Stomach (tissue), 9 donors: ENCODE measurements around the gene FUS. TPM values are rescaled to one million over a fixed set of nuclear protein-coding genes. Genes with fewer than 3 reads are reported as not detected.

Source experiments
- DNase-seq, 2 donors: peaks; one replicate each; pipeline versions ENCODE4 v3.0.0 to v3.0.0-alpha.2; 2013 to 2019
- H3K27ac ChIP-seq, 5 donors: fragments of 200-600 bp in 4 of 5; sonication (generic) in 4 of 5; one replicate each; pipeline ENCODE4 v1.5.1; 2013 to 2019; ENCODE audit warnings: mild to moderate bottlenecking in 1 of 5, moderate library complexity in 1 of 5
- H3K27me3 ChIP-seq, 3 donors: fragments of 200-600 bp; sonication (generic); one replicate each; pipeline ENCODE4 v1.5.1; 2017 to 2019; ENCODE audit warnings: mixed run types in 1 of 3
- H3K36me3 ChIP-seq, 4 donors: fragments of 200-600 bp; sonication (generic); 1 replicate in 3 of 4; 2 replicates in 1 of 4; pipeline ENCODE4 v1.5.1; 2016 to 2019
- H3K4me1 ChIP-seq, 4 donors: fragments of 200-600 bp; sonication (generic); one replicate each; pipeline ENCODE4 v1.5.1; 2016 to 2019
- H3K4me3 ChIP-seq, 4 donors: fragments of 200-600 bp; sonication (generic) in 3 of 4; one replicate each; pipeline ENCODE4 v1.5.1; 2016 to 2019; ENCODE audit warnings: mild to moderate bottlenecking in 1 of 4
- H3K9me3 ChIP-seq, 4 donors: fragments of 200-600 bp; sonication (generic); one replicate each; pipeline ENCODE4 v1.5.1; 2016 to 2019
- EP300 ChIP-seq: sonication (generic); formaldehyde crosslinking; IDR thresholded peaks from one replicate; pipeline ENCODE4 v1.6.1; 2017; ENCODE audit warnings: antibody characterized with exemption
- POLR2A ChIP-seq, 4 donors: fragments of 450-650 bp; IDR thresholded peaks; one replicate each; pipeline ENCODE4 v1.6.1; 2016; ENCODE audit warnings: antibody characterized with exemption in 4 of 4, control low read depth in 2 of 4, mild to moderate bottlenecking in 1 of 4, moderate library complexity in 1 of 4
- POLR2AphosphoS5 ChIP-seq, 3 donors: sonication (generic); formaldehyde crosslinking; IDR thresholded peaks; one replicate each; pipeline ENCODE4 v1.6.1; 2016; ENCODE audit warnings: antibody characterized with exemption in 3 of 3
- whole genome bisulfite sequencing, 5 donors: extraction: QIAGEN DNeasy Blood & Tissue Kit in 3 of 5; methylation state at CpG; one replicate each; pipeline versions ENCODE4 v1.1.5 to v1.1.7; 2013 to 2018; 5-methylcytosine and 5-hydroxymethylcytosine counted together
- intact Hi-C: fragments of 100-400 bp; cut with DNase I; formaldehyde crosslinking; loops from one replicate; pipeline ENCODE4 v1.15.1; 2023; ENCODE audit warnings: low total_unique reads
- polyA plus RNA-seq, 3 donors: library from polyadenylated mRNA; stranded (reverse); fragments of 200-250 nt; gene quantifications; one replicate each; pipeline ENCODE4 v1.2.3, GENCODE V29; 2013
- small RNA-seq, 4 donors: library from RNA; depleted of rRNA; stranded (forward); fragments of <200 nt; gene quantifications; one replicate each; pipeline ENCODE3, GENCODE V24; 2016
- total RNA-seq, 5 donors: library from RNA; depleted of rRNA; stranded (reverse); fragments of >200 nt; gene quantifications; one replicate each; pipeline versions ENCODE4 v1.1.0 to v1.2.3, GENCODE V29; 2014 to 2016
- TF ChIP-seq, protein P1 (sequence below), 7 experiments: fragments of 450-650 bp in 4 of 7; fragments of 200-600 bp in 3 of 7; sonication (generic) in 3 of 7; IDR thresholded peaks; one replicate each; pipeline ENCODE4 v1.5.1; 2016 to 2019; ENCODE audit warnings: antibody characterized with exemption in 7 of 7, control low read depth in 2 of 7, mild to moderate bottlenecking in 1 of 7
- donor health status: healthy with polysubstance abuse.
- donor health status: Bipolar disorder and iron deficiency.
- donor health status: healthy.

Gene FUS
- total and polyA plus RNA-seq, 8 donors = 41.1 to 175 (median 122) TPM

DNA sequence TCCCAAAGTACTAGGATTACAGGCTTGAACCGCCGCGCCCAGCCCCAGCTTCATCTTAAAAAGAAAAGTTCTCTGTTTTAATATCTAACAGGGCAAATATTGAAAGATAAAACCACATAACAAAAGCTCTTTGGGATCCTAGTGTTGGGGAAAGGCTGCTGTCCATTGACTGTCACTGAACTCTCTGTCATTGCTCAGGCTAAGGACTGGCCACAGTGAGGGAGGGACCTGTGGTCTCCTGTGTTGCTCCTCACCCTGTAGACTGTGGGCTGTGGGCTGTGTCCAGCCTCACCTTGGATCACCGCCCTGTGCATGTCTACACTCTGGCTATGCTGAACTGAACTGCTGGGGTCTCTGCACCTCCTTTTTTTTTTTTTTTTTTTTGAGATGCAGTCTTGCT, 48.3 kb downstream of the FUS start:
- Histone ChIP-seq H3K27ac (no peak overlapping the region), H3K27me3 (no peaks in the 10 kb centered on the region), H3K4me1 (no peaks in the 10 kb centered on the region), H3K4me3 (no peak overlapping the region), H3K36me3 (no peaks in the 10 kb centered on the region), H3K9me3 (no peaks in the 10 kb centered on the region)
- TF ChIP-seq EP300 (no peak), POLR2A (IDR thresholded peaks at IDR 0.05) (no peak)
- DNase-seq = no peak
- intact Hi-C loops = no loop called here
- WGBS, 5 donors = 76 to 90% (median 77%) methylated on average over 4 of the region's 4 CpGs

DNA sequence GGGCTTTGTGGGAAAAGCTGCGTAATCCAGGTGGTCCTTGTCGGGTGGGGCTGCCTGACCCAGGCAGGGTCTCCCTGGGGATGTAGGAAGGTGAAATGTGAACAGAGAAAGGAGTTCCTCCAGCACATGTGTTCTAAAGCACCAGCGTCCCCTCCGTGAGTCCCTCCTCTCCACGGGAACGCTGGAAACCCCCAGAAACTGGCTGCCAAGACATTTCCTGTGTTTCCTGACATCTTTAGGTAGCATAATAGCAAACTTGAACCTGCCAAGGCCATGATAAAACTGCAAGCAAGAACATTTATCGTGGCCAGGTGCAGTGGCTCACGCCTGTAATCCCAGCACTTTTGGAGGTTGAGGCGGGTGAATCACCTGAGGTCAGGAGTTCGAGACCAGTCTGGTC, 49.6 kb downstream of the FUS start:
- no peaks in the 10 kb centered on the region for H3K4me1 ChIP-seq
- DNase-seq = no peak
- no peaks in the 10 kb centered on the region for H3K36me3 ChIP-seq
- intact Hi-C loops = no loop called here
- WGBS, 5 donors = 47 to 57% (median 52%) methylated on average over 10 of the region's 10 CpGs
- H3K27ac ChIP-seq = no peak overlapping the region
- peaks cover 0 to 2% (median under 1%) of the 10 kb centered on the region in 4 donors for H3K9me3 ChIP-seq
- TF ChIP-seq POLR2AphosphoS5 (IDR thresholded peaks at IDR 0.05) (no peak), EP300 (no peak), POLR2A (IDR thresholded peaks at IDR 0.05) (no peak)
- TF ChIP-seq, protein P1, sequence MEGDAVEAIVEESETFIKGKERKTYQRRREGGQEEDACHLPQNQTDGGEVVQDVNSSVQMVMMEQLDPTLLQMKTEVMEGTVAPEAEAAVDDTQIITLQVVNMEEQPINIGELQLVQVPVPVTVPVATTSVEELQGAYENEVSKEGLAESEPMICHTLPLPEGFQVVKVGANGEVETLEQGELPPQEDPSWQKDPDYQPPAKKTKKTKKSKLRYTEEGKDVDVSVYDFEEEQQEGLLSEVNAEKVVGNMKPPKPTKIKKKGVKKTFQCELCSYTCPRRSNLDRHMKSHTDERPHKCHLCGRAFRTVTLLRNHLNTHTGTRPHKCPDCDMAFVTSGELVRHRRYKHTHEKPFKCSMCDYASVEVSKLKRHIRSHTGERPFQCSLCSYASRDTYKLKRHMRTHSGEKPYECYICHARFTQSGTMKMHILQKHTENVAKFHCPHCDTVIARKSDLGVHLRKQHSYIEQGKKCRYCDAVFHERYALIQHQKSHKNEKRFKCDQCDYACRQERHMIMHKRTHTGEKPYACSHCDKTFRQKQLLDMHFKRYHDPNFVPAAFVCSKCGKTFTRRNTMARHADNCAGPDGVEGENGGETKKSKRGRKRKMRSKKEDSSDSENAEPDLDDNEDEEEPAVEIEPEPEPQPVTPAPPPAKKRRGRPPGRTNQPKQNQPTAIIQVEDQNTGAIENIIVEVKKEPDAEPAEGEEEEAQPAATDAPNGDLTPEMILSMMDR (IDR thresholded peaks at IDR 0.05) = no peak
- no peak overlapping the region for H3K4me3 ChIP-seq
- H3K27me3 ChIP-seq = no peaks in the 10 kb centered on the region

DNA sequence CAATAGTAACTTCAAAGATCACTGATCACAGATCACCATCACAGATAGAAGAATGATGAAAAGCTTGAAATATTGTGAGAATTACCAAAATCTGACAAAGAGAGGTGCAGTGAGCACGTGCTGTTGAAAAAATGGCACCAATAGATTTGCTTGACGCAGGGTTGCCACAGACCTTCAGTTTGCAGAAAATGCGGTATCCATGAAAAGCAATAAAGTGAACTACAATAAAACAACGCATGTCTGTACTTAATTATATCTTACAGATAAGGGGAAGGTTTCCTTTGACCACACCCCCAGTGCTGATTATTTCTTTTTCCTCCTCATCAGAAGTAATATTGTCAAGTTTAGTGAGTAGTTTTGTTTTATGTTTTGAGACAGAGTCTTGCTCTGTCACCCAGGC, 58.1 kb downstream of the FUS start:
- Histone ChIP-seq H3K9me3 (peaks cover 0 to 11% (median 10%) of the 10 kb centered on the region in 4 donors), H3K36me3 (no peaks in the 10 kb centered on the region), H3K27me3 (no peaks in the 10 kb centered on the region), H3K4me3 (no peak overlapping the region), H3K4me1 (no peaks in the 10 kb centered on the region), H3K27ac (no peak overlapping the region)
- TF ChIP-seq EP300 (no peak), POLR2AphosphoS5 (IDR thresholded peaks at IDR 0.05) (no peak), POLR2A (IDR thresholded peaks at IDR 0.05) (no peak)
- TF ChIP-seq, protein P1 (IDR thresholded peaks at IDR 0.05) = no peak
- intact Hi-C loops = no loop called here
- DNase-seq = no peak
- WGBS, 5 donors = 68 to 76% (median 71%) methylated on average over 4 of the region's 4 CpGs

Small RNAs within 50 kb of the gene (small RNA-seq; reads per million reads assigned to genes)
- gene AC009088.4 (0 reads per million in 4 donors), gene NDUFA3P6 (0 reads per million in 4 donors)

Other genes with a start within 250 kb of the FUS start
- 10 to 100 TPM in 2 of 5 donors, 1 to 10 TPM in 2, not detected in 1; 6.7 to 14.0 (median 11.2) TPM for gene ORAI3, start 231.1 kb upstream of the FUS start, total RNA-seq
- gene ORAI3, start 231.1 kb upstream of the FUS start, polyA plus RNA-seq = 10 to 100 TPM in 2 of 3 donors, 1 to 10 TPM in 1; 7.8 to 26.0 (median 10.5) TPM
- gene SETD1A, start 222.4 kb upstream of the FUS start, total RNA-seq = 10 to 100 TPM in 3 of 5 donors, 1 to 10 TPM in 2; 4.4 to 22.2 (median 19.2) TPM
- gene SETD1A, start 222.4 kb upstream of the FUS start, polyA plus RNA-seq = 1 to 10 TPM; 5.2 to 7.5 (median 5.9) TPM
- 10 to 100 TPM in 3 of 5 donors, 1 to 10 TPM in 2; 2.9 to 52.7 (median 13.4) TPM for gene HSD3B7, start 194.9 kb upstream of the FUS start, total RNA-seq
- gene HSD3B7, start 194.9 kb upstream of the FUS start, polyA plus RNA-seq = 10 to 100 TPM in 1 of 3 donors, 1 to 10 TPM in 2; 4.3 to 19.5 (median 7.3) TPM
- under 1 TPM in 1 of 5 donors, not detected in 4; 0.55 TPM for gene STX1B, start 169.5 kb upstream of the FUS start, total RNA-seq
- gene STX1B, start 169.5 kb upstream of the FUS start, polyA plus RNA-seq = under 1 TPM; 0.15 to 1.00 (median 0.78) TPM
- 100 to 1,000 TPM in 2 of 5 donors, 10 to 100 TPM in 3; 13.8 to 254 (median 60.0) TPM for gene STX4, start 146.6 kb upstream of the FUS start, total RNA-seq
- gene STX4, start 146.6 kb upstream of the FUS start, polyA plus RNA-seq = 10 to 100 TPM; 59.3 to 73.9 (median 60.4) TPM
- 10 to 100 TPM in 3 of 5 donors, 1 to 10 TPM in 1, not detected in 1; 8.6 to 14.2 (median 12.0) TPM for gene ZNF668, start 105.9 kb upstream of the FUS start, total RNA-seq
- gene ZNF668, start 105.9 kb upstream of the FUS start, polyA plus RNA-seq = 1 to 10 TPM; 5.7 to 10.0 (median 6.0) TPM
- gene ZNF646, start 105.7 kb upstream of the FUS start, total RNA-seq = 10 to 100 TPM in 2 of 5 donors, 1 to 10 TPM in 3; 6.7 to 13.4 (median 9.0) TPM
- 1 to 10 TPM; 2.1 to 5.0 (median 2.6) TPM for gene ZNF646, start 105.7 kb upstream of the FUS start, polyA plus RNA-seq
- 1 to 10 TPM in 3 of 5 donors, under 1 TPM in 1, not detected in 1; 0.87 to 5.3 (median 1.9) TPM for gene PRSS53, start 91.2 kb upstream of the FUS start, total RNA-seq
- 1 to 10 TPM in 2 of 3 donors, under 1 TPM in 1; 0.46 to 1.3 (median 1.1) TPM for gene PRSS53, start 91.2 kb upstream of the FUS start, polyA plus RNA-seq
- 100 to 1,000 TPM in 1 of 5 donors, 10 to 100 TPM in 4; 20.1 to 191 (median 35.0) TPM for gene VKORC1, start 85.3 kb upstream of the FUS start, total RNA-seq
- gene VKORC1, start 85.3 kb upstream of the FUS start, polyA plus RNA-seq = 10 to 100 TPM; 53.2 to 90.8 (median 62.9) TPM
- 100 to 1,000 TPM in 1 of 5 donors, 10 to 100 TPM in 4; 11.0 to 197 (median 58.3) TPM for gene BCKDK, start 71.8 kb upstream of the FUS start, total RNA-seq
- gene BCKDK, start 71.8 kb upstream of the FUS start, polyA plus RNA-seq = 10 to 100 TPM; 27.4 to 40.9 (median 34.0) TPM
- gene KAT8, start 62.5 kb upstream of the FUS start, total RNA-seq = 100 to 1,000 TPM in 1 of 5 donors, 10 to 100 TPM in 4; 38.8 to 114 (median 64.9) TPM
- gene KAT8, start 62.5 kb upstream of the FUS start, polyA plus RNA-seq = 10 to 100 TPM; 45.0 to 51.4 (median 45.8) TPM
- gene PRSS8, start 44.4 kb upstream of the FUS start, total RNA-seq = 100 to 1,000 TPM in 2 of 5 donors, 10 to 100 TPM in 2, 1 to 10 TPM in 1; 5.8 to 176 (median 70.5) TPM
- 100 to 1,000 TPM in 2 of 3 donors, 10 to 100 TPM in 1; 39.3 to 151 (median 115) TPM for gene PRSS8, start 44.4 kb upstream of the FUS start, polyA plus RNA-seq
- gene PRSS36, start 30.1 kb upstream of the FUS start, total RNA-seq = 10 to 100 TPM in 1 of 5 donors, 1 to 10 TPM in 1, under 1 TPM in 1, not detected in 2; 0.87 to 26.3 (median 2.6) TPM
- gene PRSS36, start 30.1 kb upstream of the FUS start, polyA plus RNA-seq = 1 to 10 TPM; 2.1 to 4.0 (median 2.9) TPM
- 100 to 1,000 TPM in 1 of 5 donors, 10 to 100 TPM in 4; 10.5 to 484 (median 29.8) TPM for gene PYCARD, start 22.6 kb downstream of the FUS start, total RNA-seq
- gene PYCARD, start 22.6 kb downstream of the FUS start, polyA plus RNA-seq = 10 to 100 TPM; 35.7 to 64.9 (median 49.9) TPM
- gene TRIM72, start 34.0 kb downstream of the FUS start, total RNA-seq = under 1 TPM in 1 of 5 donors, not detected in 4; under 0.01 TPM
- under 1 TPM in 2 of 3 donors, not detected in 1; 0.10 to 0.15 TPM for gene TRIM72, start 34.0 kb downstream of the FUS start, polyA plus RNA-seq
- not detected for gene PYDC1, start 37.0 kb downstream of the FUS start, total RNA-seq
- not detected for gene PYDC1, start 37.0 kb downstream of the FUS start, polyA plus RNA-seq
- gene ITGAM, start 79.8 kb downstream of the FUS start, total RNA-seq = 100 to 1,000 TPM in 2 of 5 donors, 1 to 10 TPM in 3; 1.8 to 145 (median 7.2) TPM
- 1 to 10 TPM; 1.2 to 3.8 (median 2.6) TPM for gene ITGAM, start 79.8 kb downstream of the FUS start, polyA plus RNA-seq
- 1 to 10 TPM in 4 of 5 donors, not detected in 1; 4.1 to 6.7 (median 5.6) TPM for gene ITGAX, start 175.0 kb downstream of the FUS start, total RNA-seq
- gene ITGAX, start 175.0 kb downstream of the FUS start, polyA plus RNA-seq = 1 to 10 TPM; 1.1 to 2.0 (median 1.9) TPM
- gene ITGAD, start 213.2 kb downstream of the FUS start, total RNA-seq = under 1 TPM in 2 of 5 donors, not detected in 3; 0.29 to 0.37 TPM
- gene ITGAD, start 213.2 kb downstream of the FUS start, polyA plus RNA-seq = not detected
- gene COX6A2, start 248.2 kb downstream of the FUS start, total RNA-seq = not detected
- gene COX6A2, start 248.2 kb downstream of the FUS start, polyA plus RNA-seq = 1 to 10 TPM in 2 of 3 donors, not detected in 1; 1.4 to 8.2 TPM